PFSK-1 (cell line): ENCODE measurements around the gene C19orf38.

Experiments
- POLR2AphosphoS5 ChIP-seq: IDR thresholded peaks from 2 replicates; pipeline ENCODE4 v1.6.1; 2012; ENCODE audit warnings: low read depth, mild to moderate bottlenecking, control low read depth, low read length, moderate library complexity
- TAF1 ChIP-seq: IDR thresholded peaks from 2 replicates; pipeline ENCODE4 v1.6.1; 2012; ENCODE audit warnings: low read length, control low read depth, borderline replicate concordance; ENCODE audit not compliant: insufficient read depth

DNA sequence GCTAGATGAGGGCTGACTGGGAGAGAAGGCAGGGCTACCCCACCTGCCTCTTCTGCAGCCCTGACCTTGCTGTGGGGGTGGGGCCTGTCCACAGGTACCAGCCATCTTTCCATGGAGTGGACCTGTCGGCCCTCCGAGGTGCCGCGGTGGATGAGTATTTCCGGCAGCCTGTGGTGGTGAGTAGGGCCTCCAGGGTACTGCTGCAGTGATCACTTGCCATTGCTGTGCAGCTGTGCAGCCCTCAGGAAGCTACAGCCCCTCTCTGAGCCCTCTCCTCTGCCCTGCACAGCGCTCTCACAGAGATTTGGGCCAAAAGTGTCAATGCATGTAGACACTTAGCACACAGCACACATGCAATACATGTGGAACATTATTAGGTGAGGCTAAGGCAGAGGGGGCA, 68.4 kb downstream of the C19orf38 start:
- no peak for TF ChIP-seq POLR2AphosphoS5
- TF ChIP-seq TAF1, result no peak
